Head of caudate nucleus (tissue), 42 donors: ENCODE results near the gene DHX29.
"Not testable (repeated sequence)": the region's sequence is repeated elsewhere in the genome, so short reads cannot be mapped to it uniquely, and the experiment has no call there.

Experiments used
- DNase-seq, 42 donors: peaks; one replicate each; pipeline versions ENCODE4 v3.0.0 to v3.0.0-alpha.2; 2020 to 2021; ENCODE audit warnings: mixed read lengths in 7 of 42
- intact Hi-C: fragments of 100-400 bp; cut with DNase I; formaldehyde crosslinking; loops from one replicate; pipeline ENCODE4 v1.15.0; 2022

DHX29 gene

DNA sequence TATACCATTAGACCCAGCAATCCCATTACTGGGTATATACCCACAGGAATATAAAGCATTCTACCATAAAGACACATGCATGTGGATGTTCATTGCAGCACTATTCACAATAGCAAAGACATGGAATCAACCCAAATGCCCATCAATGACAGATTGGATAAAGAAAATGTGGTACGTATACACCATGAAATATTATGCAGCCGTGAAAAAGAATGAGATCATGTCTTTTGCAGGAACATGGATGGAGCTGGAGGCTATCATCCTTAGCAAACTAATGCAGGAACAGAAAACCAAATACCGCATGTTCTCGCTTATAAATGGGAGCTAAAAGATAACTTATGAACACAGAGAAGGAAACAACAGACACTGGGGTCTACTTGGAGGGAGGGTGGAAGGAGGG, 10.7 kb upstream of the DHX29 start:
- intact Hi-C loops, DNase-seq: not testable (repeated sequence)

DNA sequence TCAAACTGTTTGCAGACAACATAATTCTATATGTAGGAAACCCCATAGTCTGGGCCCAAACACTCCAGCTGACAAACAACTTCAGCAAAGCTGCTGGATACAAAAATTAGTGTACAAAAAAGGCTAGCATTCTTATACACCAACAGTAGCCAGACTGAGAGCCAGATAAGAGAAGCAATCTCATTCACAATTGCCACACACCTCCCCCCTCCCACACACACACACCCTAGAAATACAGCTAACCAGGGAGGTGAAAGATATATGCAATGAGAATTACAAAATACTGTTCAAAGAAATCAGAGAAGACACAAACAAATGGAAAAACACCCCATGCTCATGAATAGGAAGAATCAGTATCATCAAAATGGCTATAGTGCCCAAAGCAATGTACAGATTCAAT, 9.3 kb upstream of the DHX29 start:
- no peak for DNase-seq
- intact Hi-C loops = no loop called here

DNA sequence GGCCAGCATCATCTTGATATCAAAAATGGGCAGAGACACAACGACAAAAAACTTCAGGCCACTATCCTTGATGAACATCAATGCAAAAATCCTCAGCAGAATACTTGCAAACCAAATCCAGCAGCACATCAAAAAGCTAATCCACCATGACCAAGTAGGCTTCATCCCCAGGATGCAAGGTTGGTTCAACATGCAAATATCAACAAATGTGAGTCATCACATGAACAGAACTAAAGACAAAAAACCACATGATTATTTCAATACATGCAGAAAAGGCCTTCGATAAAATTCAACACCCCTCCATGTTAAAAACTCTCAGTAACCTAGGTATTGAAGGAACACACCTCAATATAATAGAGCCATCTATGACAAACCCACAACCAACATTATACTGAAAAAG, 8.8 kb upstream of the DHX29 start:
- no peak for DNase-seq
- intact Hi-C loops = no loop called here

DNA sequence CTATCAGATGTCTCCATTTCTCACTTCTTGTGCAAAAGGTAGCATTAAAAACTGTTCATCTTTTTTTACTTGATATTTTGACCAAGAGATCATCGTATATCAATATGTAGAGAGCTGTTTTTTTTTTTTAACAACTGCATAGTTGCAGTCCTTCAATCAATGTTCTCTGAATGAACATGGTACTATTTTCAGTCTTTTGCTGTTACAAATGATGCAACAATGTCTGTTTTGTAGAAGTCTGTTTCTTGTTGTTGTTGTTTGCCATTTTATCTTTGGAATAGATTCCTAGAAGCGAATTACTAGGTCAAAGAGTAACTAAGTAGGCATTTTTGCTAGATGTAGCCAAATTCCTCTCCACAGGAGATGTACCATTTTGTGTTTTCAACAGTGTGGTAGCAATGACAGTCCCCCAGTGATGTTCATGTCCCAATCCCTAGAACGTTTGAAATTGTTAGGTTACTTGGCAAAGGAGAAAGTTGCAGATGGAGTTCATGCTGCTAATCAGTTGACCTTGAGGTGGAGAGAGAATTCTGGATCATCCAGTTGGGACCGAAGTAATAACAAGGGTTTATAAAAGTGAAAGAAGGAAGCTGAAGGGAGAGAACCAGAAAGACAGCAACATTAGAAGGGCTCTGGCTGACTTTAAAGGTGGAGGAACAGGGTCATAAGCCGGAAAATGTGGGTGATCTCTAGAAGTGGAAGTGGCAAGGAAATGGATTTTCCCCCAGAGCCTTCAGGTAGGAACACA, 6.5 kb upstream of the DHX29 start:
- intact Hi-C loops = no loop called here
- no peak for DNase-seq

DNA sequence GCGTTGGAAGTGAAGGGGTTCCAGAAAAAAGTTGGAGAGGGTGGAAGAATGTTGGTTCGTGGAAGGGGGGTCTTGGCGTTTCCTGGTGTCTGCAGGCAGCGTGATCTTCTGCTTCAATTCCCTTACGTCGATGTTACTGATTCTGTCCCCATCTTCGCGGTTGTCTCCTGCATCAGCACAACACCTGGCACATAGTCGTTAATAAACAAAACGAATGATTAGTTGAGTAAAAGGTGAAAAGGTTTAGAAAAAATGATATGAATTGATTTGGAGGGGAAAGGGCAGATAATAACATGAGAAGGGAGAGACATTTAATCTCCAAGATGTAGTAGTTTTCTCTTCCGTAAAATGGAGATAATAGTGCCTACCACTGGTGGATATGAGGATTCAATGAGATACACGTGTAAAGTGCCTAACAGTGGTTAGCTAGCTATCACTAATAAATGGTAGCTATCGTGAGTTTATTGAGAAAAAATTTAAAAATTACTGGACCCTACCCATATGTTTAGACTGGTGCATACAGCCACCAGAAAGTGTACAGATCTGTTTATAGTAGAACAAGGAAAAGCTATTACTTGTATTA, 851 bp upstream of the DHX29 start:
- peak in 14 of 42 donors; percentile 9 to 54 (median 16) for DNase-seq

DNA sequence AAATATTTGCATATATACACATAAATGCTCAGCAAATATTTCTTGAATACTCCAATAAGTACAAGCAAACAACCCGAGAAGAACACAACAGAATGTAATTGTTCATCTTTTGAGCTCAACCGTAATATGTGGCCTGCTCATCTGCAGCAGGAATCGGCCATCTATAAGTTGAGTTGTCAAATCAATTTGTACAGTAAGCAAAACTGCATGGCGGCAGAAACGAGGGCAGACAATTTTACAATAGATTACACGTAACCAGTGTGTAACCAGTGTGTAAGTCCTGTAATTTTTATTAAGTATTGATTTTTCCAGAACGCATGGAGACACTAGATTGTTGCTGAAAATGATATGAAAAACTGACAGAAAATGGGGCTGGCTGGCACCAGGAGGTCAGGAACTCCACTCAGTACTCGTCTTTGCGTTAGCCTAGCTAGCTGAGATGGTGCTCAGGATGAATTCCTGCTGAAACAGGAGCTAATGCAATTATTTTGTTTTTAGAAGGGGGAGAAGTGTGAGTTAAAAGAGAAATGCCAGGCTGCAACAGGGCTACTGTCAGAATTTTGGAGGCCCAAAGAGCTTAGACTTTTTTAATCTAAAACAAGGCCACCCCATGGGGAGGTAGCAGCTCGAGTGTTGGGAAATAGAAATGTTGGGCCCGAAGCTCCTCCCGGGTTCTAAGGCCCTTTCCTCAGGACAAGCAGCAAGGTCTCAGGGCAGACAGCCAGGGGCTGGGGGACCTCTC, 682 bp downstream of the DHX29 start:
- intact Hi-C loops = loop anchor here (5.0 kb wide), 1 partner anchor 75 kb away; the partner anchor contains the start of gene CCNO
- peak in 1 of 42 donors; percentile 21 for DNase-seq

More for the DNA sequence above, 851 bp upstream of the DHX29 start:
- intact Hi-C loops = loop anchor here (5.0 kb wide), 1 partner anchor 76 kb away; the partner anchor contains the start of gene CCNO

DNA sequence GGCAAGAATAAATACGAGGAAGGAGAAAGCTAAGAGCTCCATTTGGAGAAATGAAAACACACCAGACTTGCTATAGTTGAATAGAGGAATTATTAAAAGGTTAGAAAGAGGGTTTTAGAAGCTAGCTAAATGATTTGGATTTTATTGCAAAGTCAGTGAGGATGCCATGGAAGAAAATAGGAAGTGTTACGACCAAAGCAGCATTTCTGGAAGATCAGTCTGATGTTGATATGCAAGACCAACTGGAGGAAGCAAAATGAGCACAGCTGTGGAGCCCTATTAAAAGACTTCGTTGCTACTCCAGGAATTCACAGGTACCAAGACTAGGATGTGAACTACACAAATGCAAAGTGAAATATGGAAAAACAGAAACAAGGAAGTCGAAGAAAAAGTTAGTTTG, 2.1 kb downstream of the DHX29 start:
- no peak for DNase-seq
- intact Hi-C loops = loop anchor here (5.0 kb wide), 1 partner anchor 73 kb away; the partner anchor contains the start of gene CCNO

DNA sequence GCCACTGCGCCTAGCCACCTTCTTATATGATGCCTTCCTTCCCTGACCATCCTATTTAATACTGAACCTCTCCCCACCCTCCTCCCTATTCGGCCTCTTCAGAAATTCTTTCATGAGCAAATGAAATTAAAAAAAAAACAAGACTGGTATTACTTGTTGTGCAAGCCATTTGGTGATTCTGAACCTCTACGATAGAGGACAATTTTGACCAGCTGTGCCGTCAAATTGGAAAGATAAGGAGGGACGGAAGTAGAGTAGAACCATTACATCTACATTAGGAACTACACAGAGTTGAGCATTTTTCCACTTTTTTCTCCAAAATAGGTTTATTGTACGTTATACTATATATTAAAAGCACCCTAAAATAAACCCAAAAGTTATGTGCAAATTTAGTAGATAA, 2.9 kb downstream of the DHX29 start:
- intact Hi-C loops = no loop called here

DNA sequence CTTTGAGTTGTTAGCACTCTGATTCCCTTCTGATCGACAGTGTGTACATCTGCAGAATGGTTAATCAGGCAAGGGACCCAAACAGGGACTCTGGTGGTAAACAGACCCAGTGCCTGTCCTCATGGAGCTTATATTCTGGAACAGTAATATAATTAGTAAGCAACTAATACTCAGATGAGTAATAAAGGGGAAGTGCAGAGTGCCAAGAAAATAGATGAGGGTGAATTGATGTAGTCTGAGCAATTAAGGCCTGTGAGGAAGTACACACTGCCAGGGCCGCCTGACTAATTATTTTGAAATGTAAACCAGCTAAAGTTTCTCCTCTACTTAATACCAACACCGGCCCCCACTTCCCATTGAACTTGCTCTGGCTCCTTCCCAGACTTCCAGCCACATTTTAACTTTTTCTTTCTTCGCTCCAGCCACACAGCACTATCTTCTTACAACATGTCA, 4.2 kb downstream of the DHX29 start:
- DNase-seq = peak in 2 of 42 donors; percentile 12 to 39
- intact Hi-C loops = no loop called here

More for the DNA sequence above, 2.9 kb downstream of the DHX29 start:
- no peak for DNase-seq

DNA sequence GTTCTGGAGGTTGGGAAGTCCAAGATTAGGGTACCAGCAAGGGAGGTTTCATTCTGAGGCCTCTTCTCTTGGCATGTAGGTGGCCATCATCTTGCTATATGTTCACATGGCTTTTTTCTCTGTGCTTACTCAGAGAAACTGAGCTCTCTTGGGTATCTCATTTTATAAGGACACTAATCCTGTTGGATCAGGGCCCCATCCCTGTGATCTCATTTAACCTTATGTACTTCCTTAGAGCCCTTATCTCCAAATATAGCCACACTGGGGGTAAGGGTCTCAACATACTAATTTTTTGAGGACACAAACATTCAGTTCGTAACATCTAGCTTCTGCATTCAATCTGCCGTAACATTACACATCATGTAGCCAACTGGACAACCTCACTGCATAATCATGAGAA, 6.6 kb downstream of the DHX29 start:
- intact Hi-C loops = no loop called here
- DNase-seq = no peak

DNA sequence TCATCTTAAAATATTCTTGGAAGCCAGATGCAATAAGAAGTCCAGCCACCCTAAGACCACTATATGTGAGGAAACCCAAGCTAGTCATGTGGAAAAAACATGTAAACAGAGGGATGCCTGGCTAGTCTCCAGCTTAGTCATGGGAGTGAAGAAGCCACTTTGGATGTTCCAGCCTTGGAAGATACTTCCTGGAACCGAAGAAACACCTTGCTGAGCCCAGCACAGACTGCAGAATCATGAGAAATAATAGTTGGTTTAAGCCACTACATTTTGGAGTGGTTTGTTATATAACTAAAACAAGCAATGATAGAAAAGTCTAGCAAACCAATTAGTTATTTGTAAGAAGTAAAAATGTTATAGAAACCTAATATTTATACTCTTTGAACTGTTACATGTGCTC, 12.6 kb downstream of the DHX29 start:
- intact Hi-C loops = no loop called here
- DNase-seq = no peak

DNA sequence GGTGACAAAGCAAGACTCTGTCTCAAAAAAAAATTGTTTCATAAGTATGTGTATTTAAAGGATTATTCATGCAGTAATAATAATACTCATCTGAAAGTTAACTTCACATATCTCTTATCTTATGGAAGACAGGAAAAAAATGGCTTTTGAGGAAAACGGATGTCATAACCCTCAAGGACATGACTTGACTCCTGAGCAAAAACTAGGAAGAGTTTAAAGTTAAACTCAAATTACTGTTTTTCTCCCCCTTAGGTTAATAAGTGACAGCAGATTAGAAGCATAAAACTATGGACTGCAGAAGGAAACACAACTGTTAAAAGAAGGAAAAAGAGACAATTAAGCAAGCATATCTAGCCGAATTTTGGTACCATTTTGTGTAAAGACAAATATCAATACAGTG, 16.5 kb downstream of the DHX29 start:
- intact Hi-C loops = no loop called here
- no peak for DNase-seq

DNA sequence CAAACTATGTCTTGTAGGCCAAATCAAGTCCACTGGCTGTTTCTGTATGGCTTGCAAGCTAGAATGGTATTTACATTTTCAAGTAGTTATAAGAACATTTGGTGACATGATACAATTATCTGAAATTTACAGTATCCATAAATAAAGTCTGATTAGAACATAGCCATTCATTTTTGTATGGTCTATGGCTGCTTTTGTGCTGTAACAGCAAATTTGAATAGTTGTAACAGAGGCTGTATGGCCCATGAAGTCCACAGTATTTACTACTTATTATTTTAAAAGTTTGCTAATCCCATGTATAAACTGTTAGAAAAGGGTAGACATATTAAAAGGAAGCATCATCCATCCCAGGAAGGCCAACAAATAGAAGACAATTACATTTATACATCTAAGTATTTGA, 17.7 kb downstream of the DHX29 start:
- DNase-seq = no peak
- intact Hi-C loops = no loop called here

DNA sequence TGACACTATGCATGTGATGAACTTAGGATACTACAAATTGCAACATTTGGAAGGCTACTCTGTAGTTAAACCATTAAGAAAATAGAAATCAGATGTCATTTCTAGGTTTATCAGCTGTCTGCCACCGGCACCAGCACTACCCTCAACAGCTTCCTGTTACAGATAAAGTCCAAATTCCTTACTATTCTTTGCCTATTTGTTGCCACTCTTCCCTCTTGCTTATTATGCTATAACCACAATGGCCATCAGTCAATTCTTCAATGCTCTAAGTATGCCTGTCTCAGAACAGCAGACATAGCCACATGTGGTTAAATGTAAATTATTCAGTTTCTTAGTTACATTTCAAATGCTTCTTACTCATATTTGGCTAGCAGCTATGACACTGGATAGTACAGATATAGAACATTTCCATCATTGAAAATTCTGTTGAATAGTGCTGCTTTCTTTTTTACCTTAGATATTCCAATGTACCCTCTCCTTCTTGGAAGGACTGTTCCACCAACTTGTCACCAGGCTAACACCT, 21.0 kb downstream of the DHX29 start:
- DNase-seq = no peak
- intact Hi-C loops = no loop called here

DNA sequence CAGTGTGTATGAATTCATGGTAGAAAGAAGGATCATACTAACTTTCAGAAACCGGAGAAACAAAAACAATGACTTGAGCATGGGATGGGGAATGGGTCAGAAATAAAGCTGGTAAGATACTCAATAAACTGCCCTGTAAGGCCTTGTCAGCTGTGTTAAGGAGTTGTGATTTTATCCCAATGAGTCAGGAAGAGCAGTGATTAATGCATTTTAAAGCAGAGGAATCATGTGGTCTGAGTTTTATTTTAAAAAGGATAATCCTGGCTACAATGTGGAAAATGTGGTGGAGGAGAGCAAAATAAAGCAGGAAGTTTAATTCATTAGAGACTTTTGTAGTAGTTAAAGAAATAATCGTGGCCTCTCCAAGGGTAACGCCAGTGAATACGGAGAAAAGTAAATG, 28.7 kb downstream of the DHX29 start:
- no peak for DNase-seq
- intact Hi-C loops = no loop called here

DNA sequence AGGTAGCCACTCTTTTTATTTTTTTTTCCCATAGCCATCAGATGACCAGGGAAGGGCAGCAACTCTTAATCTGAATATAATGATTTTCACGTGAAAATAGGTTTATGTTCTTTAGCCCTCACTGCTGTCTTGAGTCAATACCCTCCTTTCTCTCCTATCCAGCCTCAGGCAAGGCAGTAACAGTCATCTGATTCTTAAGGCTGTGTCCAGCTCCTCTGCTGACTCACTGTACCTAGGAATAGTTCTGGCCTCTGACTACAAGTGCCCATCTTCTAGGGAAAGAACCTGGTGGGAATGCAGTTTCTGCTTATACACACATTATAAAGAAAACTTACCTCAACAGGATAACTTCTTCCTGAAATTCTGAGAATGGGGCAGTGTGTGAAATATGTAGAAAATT, 30.7 kb downstream of the DHX29 start:
- intact Hi-C loops = no loop called here

DNA sequence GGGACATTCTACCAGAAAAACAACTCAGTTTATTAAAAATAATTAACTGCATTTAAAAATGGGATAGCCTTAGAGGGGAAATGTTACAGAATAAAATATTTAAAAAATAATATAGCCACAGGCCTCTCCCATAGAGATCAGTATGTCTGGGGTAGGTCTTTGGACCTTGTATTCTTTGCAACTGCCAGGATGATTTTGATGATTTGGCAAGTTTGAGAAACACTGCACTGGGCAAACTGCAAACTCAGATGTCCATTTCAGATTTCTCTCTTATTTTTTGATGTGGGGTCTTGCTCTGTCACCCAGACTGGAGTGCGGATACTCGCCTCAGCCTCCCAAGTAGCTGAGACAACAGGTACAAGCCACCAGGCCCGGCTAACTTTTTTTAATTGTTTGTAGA, 49.2 kb downstream of the DHX29 start:
- DNase-seq = no peak
- intact Hi-C loops = no loop called here

More for the DNA sequence above, 30.7 kb downstream of the DHX29 start:
- DNase-seq = no peak

DNA sequence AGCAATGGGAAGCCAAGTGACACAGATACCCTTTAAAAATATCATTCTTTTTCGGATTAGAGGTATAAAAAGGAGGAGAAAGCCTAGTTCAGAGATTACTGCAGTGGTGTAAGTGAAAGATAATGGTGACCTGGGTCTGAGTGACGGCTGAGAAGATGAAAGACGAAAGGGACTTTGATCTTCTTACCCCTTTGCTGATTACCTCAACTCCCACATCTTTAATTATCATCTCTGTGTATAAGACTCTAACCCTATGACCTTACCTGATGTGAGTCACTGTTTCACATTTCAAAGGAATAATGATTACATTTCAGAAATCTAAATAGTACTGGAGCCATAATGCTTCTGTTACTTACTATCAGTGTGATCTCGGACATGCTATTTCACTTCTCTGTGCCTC, 52.7 kb downstream of the DHX29 start:
- intact Hi-C loops = no loop called here

DNA sequence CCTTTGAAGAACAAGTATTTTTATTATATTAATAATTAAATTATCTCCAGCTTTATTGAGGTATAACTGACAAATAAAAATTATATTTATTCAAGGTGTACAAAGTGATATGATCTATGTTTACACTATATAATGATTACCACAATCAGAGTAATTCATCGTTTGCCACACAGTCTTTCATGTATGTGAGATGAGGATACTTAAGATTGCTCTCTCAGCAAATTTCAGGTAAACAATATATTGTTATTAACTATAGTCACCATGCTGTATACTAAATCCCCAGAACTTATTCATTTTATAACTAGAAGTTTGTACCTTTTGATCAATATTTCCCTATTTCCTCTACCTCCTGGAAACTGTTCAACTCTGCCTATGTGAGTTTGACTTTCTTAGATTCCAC, 57.4 kb downstream of the DHX29 start:
- DNase-seq = no peak
- intact Hi-C loops = no loop called here

More for the DNA sequence above, 52.7 kb downstream of the DHX29 start:
- DNase-seq = no peak

DNA sequence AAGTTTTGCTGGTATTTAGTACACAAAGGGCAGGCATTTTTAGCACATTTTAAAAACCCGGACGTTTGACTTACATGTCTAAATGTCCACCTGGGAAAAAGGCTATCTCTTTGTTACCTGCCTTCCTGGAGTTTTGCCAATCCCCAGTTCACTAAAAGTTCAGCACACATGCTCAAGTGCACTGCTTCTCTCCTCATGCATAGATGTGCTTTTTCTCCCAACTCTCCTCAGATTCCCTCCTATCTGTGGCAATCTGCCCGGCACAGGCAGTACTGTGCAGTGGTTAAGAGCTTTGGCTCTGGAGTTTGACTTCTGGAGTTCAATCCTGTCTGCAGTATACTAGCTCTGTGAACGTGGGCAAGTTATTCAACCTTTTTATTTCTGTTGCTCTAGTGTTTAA, 65.7 kb downstream of the DHX29 start:
- intact Hi-C loops = no loop called here
- DNase-seq = no peak
